ENCODE results near the gene GJB3.
"Not testable (repeated sequence)": the region's sequence is repeated elsewhere in the genome, so short reads cannot be mapped to it uniquely, and the experiment has no call there.

The GJB3 gene

DNA sequence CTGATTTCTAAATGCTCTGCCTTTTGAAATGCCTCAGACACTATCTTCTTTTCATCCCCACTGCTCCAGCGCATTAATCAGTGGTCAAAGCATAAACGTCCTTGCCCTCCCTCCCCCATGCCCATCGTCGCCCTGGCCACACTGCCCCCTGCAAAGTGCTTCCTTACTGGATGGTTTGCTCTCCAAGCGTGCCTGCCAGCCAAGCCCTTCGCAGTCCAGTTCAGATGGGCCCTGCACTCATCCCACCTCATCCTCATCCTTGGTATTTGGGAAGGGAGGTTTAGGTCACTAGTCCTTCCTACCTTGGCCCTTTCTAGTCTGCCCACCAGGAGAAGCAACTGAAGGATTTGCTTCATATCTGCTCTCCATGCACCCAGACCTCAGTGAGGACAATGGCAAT, 14.9 kb downstream of the GJB3 start:
- DNase-seq (ENCODE audit: low read depth) = no peak
- H3K4me3 ChIP-seq (ENCODE audit: low read depth, low read length) = no peak overlapping the region
- TF ChIP-seq, protein P1, sequence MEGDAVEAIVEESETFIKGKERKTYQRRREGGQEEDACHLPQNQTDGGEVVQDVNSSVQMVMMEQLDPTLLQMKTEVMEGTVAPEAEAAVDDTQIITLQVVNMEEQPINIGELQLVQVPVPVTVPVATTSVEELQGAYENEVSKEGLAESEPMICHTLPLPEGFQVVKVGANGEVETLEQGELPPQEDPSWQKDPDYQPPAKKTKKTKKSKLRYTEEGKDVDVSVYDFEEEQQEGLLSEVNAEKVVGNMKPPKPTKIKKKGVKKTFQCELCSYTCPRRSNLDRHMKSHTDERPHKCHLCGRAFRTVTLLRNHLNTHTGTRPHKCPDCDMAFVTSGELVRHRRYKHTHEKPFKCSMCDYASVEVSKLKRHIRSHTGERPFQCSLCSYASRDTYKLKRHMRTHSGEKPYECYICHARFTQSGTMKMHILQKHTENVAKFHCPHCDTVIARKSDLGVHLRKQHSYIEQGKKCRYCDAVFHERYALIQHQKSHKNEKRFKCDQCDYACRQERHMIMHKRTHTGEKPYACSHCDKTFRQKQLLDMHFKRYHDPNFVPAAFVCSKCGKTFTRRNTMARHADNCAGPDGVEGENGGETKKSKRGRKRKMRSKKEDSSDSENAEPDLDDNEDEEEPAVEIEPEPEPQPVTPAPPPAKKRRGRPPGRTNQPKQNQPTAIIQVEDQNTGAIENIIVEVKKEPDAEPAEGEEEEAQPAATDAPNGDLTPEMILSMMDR (IDR thresholded peaks at IDR 0.05; ENCODE audit: low read depth, low read length, missing control alignments) = no peak
- in situ Hi-C loops (cut with HindIII; ENCODE audit: low sequenced_read_pairs) = no loop called here

DNA sequence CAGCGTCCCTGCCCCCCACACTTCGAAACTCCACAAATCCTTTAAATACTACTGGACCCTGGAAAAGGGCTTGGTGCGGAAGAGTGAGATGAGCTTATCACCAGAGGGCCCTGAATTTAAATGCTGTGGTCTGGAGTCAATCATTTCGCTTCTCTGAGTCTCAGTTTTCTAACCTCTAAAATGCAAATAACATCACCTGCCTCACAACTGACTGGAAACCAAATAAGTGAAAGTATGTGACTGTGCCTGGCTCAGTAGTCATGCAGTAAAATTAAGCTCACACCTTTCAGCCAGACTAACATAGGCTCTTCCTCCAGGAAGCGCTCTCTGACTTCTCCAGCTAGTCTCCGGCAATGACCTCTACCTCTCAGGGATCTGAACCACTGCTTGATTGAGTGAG, 16.0 kb downstream of the GJB3 start:
- TF ChIP-seq, protein P1 (IDR thresholded peaks at IDR 0.05; ENCODE audit: low read depth, low read length, missing control alignments) = no peak
- in situ Hi-C loops (cut with HindIII; ENCODE audit: low sequenced_read_pairs) = no loop called here
- H3K4me3 ChIP-seq (ENCODE audit: low read depth, low read length) = no peak overlapping the region
- DNase-seq (ENCODE audit: low read depth) = no peak

- TF ChIP-seq, protein P1 (IDR thresholded peaks at IDR 0.05; ENCODE audit: low read depth, low read length, missing control alignments) = no peak
- in situ Hi-C loops (cut with HindIII; ENCODE audit: low sequenced_read_pairs) = no loop called here
- DNase-seq (ENCODE audit: low read depth) = no peak
- H3K4me3 ChIP-seq (ENCODE audit: low read depth, low read length) = no peak overlapping the region
These were observed 19.2 kb downstream of the GJB3 start for GRCh38 chr1:34800214-34800613.

GRCh38 chr1:34803770-34804169, 22.8 kb downstream of the GJB3 start:
- TF ChIP-seq, protein P1 (IDR thresholded peaks at IDR 0.05; ENCODE audit: low read depth, low read length, missing control alignments) = no peak
- in situ Hi-C loops (cut with HindIII; ENCODE audit: low sequenced_read_pairs) = no loop called here
- H3K4me3 ChIP-seq (ENCODE audit: low read depth, low read length) = no peak overlapping the region
- no peak for DNase-seq (ENCODE audit: low read depth)

GRCh38 chr1:34806396-34806795, 25.4 kb downstream of the GJB3 start:
- no peak for DNase-seq (ENCODE audit: low read depth)
- TF ChIP-seq, protein P1 (IDR thresholded peaks at IDR 0.05; ENCODE audit: low read depth, low read length, missing control alignments) = no peak
- in situ Hi-C loops (cut with HindIII; ENCODE audit: low sequenced_read_pairs) = no loop called here
- no peak overlapping the region for H3K4me3 ChIP-seq (ENCODE audit: low read depth, low read length)

- no peak overlapping the region for H3K4me3 ChIP-seq (ENCODE audit: low read depth, low read length)
- TF ChIP-seq, protein P1 (IDR thresholded peaks at IDR 0.05; ENCODE audit: low read depth, low read length, missing control alignments) = no peak
- in situ Hi-C loops (cut with HindIII; ENCODE audit: low sequenced_read_pairs) = no loop called here
- no peak for DNase-seq (ENCODE audit: low read depth)
These were observed 27.2 kb downstream of the GJB3 start for GRCh38 chr1:34808051-34808810.

GRCh38 chr1:34810781-34811180, 29.8 kb downstream of the GJB3 start:
- H3K4me3 ChIP-seq (ENCODE audit: low read depth, low read length); in situ Hi-C loops (cut with HindIII; ENCODE audit: low sequenced_read_pairs); DNase-seq (ENCODE audit: low read depth): not testable (repeated sequence)
